ENCODE measurements around the gene UNC5C.

GRCh38 chr4:95296052-95296451 lies 252.7 kb downstream of the UNC5C start:
- no peak for TF ChIP-seq CBX8 (IDR thresholded peaks at IDR 0.05; ENCODE audit: borderline replicate concordance, low read depth, low read length)
- no peak for TF ChIP-seq POU5F1 (IDR thresholded peaks at IDR 0.05; ENCODE audit: low read depth, low read length)
- TF ChIP-seq HDAC6 (IDR thresholded peaks at IDR 0.05; ENCODE audit: low read depth, low read length): no peak
- TF ChIP-seq, protein P1, sequence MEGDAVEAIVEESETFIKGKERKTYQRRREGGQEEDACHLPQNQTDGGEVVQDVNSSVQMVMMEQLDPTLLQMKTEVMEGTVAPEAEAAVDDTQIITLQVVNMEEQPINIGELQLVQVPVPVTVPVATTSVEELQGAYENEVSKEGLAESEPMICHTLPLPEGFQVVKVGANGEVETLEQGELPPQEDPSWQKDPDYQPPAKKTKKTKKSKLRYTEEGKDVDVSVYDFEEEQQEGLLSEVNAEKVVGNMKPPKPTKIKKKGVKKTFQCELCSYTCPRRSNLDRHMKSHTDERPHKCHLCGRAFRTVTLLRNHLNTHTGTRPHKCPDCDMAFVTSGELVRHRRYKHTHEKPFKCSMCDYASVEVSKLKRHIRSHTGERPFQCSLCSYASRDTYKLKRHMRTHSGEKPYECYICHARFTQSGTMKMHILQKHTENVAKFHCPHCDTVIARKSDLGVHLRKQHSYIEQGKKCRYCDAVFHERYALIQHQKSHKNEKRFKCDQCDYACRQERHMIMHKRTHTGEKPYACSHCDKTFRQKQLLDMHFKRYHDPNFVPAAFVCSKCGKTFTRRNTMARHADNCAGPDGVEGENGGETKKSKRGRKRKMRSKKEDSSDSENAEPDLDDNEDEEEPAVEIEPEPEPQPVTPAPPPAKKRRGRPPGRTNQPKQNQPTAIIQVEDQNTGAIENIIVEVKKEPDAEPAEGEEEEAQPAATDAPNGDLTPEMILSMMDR (IDR thresholded peaks at IDR 0.05; ENCODE audit: control extremely low read depth in 1 of 3, insufficient read depth in 1 of 3, low read depth in 1 of 3, low read length in 3 of 3): no peak
- no peak for TF ChIP-seq POLR2A (IDR thresholded peaks at IDR 0.05; ENCODE audit: control extremely low read depth in 1 of 2, low read depth in 2 of 2, low read length in 2 of 2)
- TF ChIP-seq EZH2 (IDR thresholded peaks at IDR 0.05; ENCODE audit: low read depth, low read length, severe bottlenecking): no peak
- no peak for TF ChIP-seq SIN3A (conservative IDR thresholded peaks at IDR 0.05 in 1 of 2, IDR thresholded peaks at IDR 0.05 in 1 of 2; ENCODE audit: low read depth in 1 of 2, low read length in 2 of 2)
- no peak for TF ChIP-seq GABPA (IDR thresholded peaks at IDR 0.05; ENCODE audit: borderline replicate concordance, insufficient read depth, low read length)
- TF ChIP-seq CREB1 (IDR thresholded peaks at IDR 0.05): no peak
- TF ChIP-seq JUN (IDR thresholded peaks at IDR 0.05; ENCODE audit: low read depth, low read length): no peak
- no peak for TF ChIP-seq POLR2AphosphoS5 (IDR thresholded peaks at IDR 0.05; ENCODE audit: low read depth, low read length)
- no peak for TF ChIP-seq SRF (IDR thresholded peaks at IDR 0.05; ENCODE audit: low read depth, low read length)
- TF ChIP-seq SIRT6 (IDR thresholded peaks at IDR 0.05; ENCODE audit: low read length): no peak
- no peak for TF ChIP-seq CHD2 (IDR thresholded peaks at IDR 0.05; ENCODE audit: low read length)
